Neuronal stem cell (in vitro differentiated cells): ENCODE results near the gene MX2.

Experiments used
- DNase-seq: peaks from one replicate; pipeline ENCODE4 v3.0.0-alpha.2; 2013; ENCODE audit warnings: low spot score
- H2AFZ ChIP-seq: one replicate; pipeline ENCODE4 v1.6.1; 2013; ENCODE audit warnings: mild to moderate bottlenecking, low read length, inconsistent platforms
- H2AK5ac ChIP-seq: 2 replicates; pipeline ENCODE4 v1.6.1; 2013; ENCODE audit warnings: low read depth, mild to moderate bottlenecking, inconsistent platforms, low read length, moderate library complexity, mixed read lengths
- H2BK120ac ChIP-seq: 2 replicates; pipeline ENCODE4 v1.6.1; 2013; ENCODE audit warnings: low read depth, mild to moderate bottlenecking, inconsistent platforms, low read length, moderate library complexity, mixed read lengths
- H2BK12ac ChIP-seq: one replicate; pipeline ENCODE4 v1.6.1; 2013; ENCODE audit warnings: low read length, inconsistent platforms
- H2BK15ac ChIP-seq: 2 replicates; pipeline ENCODE4 v1.6.1; 2013; ENCODE audit warnings: mild to moderate bottlenecking, low read length, inconsistent platforms, mixed read lengths
- H2BK5ac ChIP-seq: one replicate; pipeline ENCODE4 v1.6.1; 2013; ENCODE audit warnings: inconsistent platforms, mild to moderate bottlenecking, low read length, moderate library complexity
- H3K14ac ChIP-seq: one replicate; pipeline ENCODE4 v1.6.1; 2013; ENCODE audit warnings: low read length, inconsistent platforms
- H3K18ac ChIP-seq: 2 replicates; pipeline ENCODE4 v1.6.1; 2013; ENCODE audit warnings: low read length, inconsistent platforms
- H3K23ac ChIP-seq: 2 replicates; pipeline ENCODE4 v1.6.1; 2013; ENCODE audit warnings: low read depth, mild to moderate bottlenecking, mixed read lengths, low read length, inconsistent platforms; ENCODE audit not compliant: poor library complexity
- H3K27ac ChIP-seq: replicated peaks from 3 replicates; pipeline ENCODE4 v1.5.1; 2013; ENCODE audit warnings: low read length, inconsistent platforms
- H3K27me3 ChIP-seq, 3 experiments: 2 replicates each; pipeline ENCODE4 v1.6.1; 2013; ENCODE audit warnings: low read length in 3 of 3, mild to moderate bottlenecking in 2 of 3, inconsistent platforms in 1 of 3, low read depth in 1 of 3, mixed read lengths in 1 of 3, moderate library complexity in 1 of 3; ENCODE audit not compliant: control insufficient read depth in 3 of 3, insufficient read depth in 3 of 3
- H3K36me3 ChIP-seq, 2 donors: replicated peaks in 1 of 2; 2 replicates each; pipeline ENCODE4 v1.6.1; 2013; ENCODE audit warnings: low read length in 2 of 2; ENCODE audit not compliant: control insufficient read depth in 2 of 2, insufficient read depth in 2 of 2
- H3K4ac ChIP-seq: 2 replicates; pipeline ENCODE4 v1.6.1; 2013; ENCODE audit warnings: inconsistent platforms, mild to moderate bottlenecking, low read length, moderate library complexity
- H3K4me1 ChIP-seq, 2 donors: 1 replicate in 1 of 2; 2 replicates in 1 of 2; pipeline ENCODE4 v1.6.1; 2013; ENCODE audit warnings: low read length in 2 of 2, low read depth in 1 of 2; ENCODE audit not compliant: control insufficient read depth in 2 of 2, insufficient read depth in 1 of 2
- H3K4me2 ChIP-seq: one replicate; pipeline ENCODE4 v1.6.1; 2013; ENCODE audit warnings: mild to moderate bottlenecking, low read length, inconsistent platforms; ENCODE audit not compliant: insufficient read depth, poor library complexity, severe bottlenecking
- H3K4me3 ChIP-seq, 2 donors: 2 replicates each; pipeline ENCODE4 v1.5.1; 2013; ENCODE audit warnings: low read length in 2 of 2, mild to moderate bottlenecking in 2 of 2, inconsistent platforms in 1 of 2, moderate library complexity in 1 of 2
- H3K79me1 ChIP-seq: one replicate; pipeline ENCODE4 v1.6.1; 2013; ENCODE audit warnings: low read depth, mild to moderate bottlenecking, inconsistent platforms, low read length, moderate library complexity
- H3K9ac ChIP-seq: one replicate; pipeline ENCODE4 v1.6.1; 2013; ENCODE audit warnings: mild to moderate bottlenecking, low read depth, low read length, inconsistent platforms; ENCODE audit not compliant: poor library complexity
- H3K9me3 ChIP-seq, 2 donors: replicated peaks in 1 of 2; 2 replicates each; pipeline versions ENCODE3 to v1.6.1; 2013; ENCODE audit warnings: low read length in 2 of 2, mild to moderate bottlenecking in 2 of 2, inconsistent platforms in 1 of 2, low read depth in 1 of 2, mixed read lengths in 1 of 2, moderate library complexity in 1 of 2; ENCODE audit not compliant: control insufficient read depth in 2 of 2, insufficient read depth in 1 of 2
- H4K8ac ChIP-seq: one replicate; pipeline ENCODE4 v1.6.1; 2013; ENCODE audit warnings: low read depth, mild to moderate bottlenecking, inconsistent platforms, low read length, moderate library complexity
- H4K91ac ChIP-seq: one replicate; pipeline ENCODE4 v1.6.1; 2013; ENCODE audit warnings: low read length, low read depth, mild to moderate bottlenecking, inconsistent platforms; ENCODE audit not compliant: poor library complexity
- WGBS, 2 donors: extraction: QIAGEN DNeasy Blood & Tissue Kit; methylation state at CpG; one replicate each; pipeline ENCODE4 v1.1.7; 2013; ENCODE audit warnings: missing lambda C conversion rate in 2 of 2, mixed read lengths in 1 of 2; ENCODE audit not compliant: insufficient read length in 2 of 2, insufficient replicate concordance in 1 of 2; ENCODE audit errors: extremely low coverage in 2 of 2; 5-methylcytosine and 5-hydroxymethylcytosine counted together

The MX2 gene

DNA sequence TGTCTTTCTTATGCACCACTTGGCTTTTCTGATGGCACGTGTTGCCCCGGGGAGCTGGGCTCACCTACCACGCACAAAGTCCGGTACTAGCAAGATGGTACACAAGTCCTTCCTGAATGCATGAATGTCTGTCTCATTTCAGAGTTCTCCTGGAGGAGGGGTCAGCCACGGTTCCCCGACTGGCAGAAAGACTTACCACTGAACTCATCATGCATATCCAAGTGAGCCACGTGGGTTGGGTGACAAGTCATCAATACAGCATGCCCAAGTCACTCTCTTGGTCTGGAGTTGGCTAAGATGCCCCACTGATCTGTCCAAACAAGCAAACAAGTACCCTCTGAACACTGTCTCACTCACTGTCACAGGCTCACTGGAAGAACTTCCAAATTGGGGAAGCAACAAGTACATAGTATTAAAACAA is 35.7 kb downstream of the MX2 start:
- Histone ChIP-seq H3K9me3 (peaks cover 0 to 3% of the 10 kb centered on the region in 2 donors), H3K4ac (no peak overlapping the region), H2BK12ac (no peak overlapping the region), H3K9ac (no peak overlapping the region), H2AK5ac (no peak overlapping the region), H2AFZ (no peak overlapping the region), H2BK15ac (no peak overlapping the region), H4K8ac (no peak overlapping the region), H3K27me3 (no peaks in the 10 kb centered on the region), H3K4me1 (no peaks in the 10 kb centered on the region), H3K18ac (peak overlapping the region; percentile 39), H3K14ac (no peak overlapping the region), H2BK120ac (no peak overlapping the region), H2BK5ac (no peak overlapping the region), H3K23ac (no peak overlapping the region), H3K4me2 (no peak overlapping the region), H3K27ac (no peak overlapping the region), H3K36me3 (no peaks in the 10 kb centered on the region), H4K91ac (no peak overlapping the region), H3K79me1 (peaks cover 4% of the 10 kb centered on the region), H3K4me3 (no peak overlapping the region)
- no peak for DNase-seq
- WGBS, 2 donors, result no CpG with 5 or more reads among the region's 7 CpGs

DNA sequence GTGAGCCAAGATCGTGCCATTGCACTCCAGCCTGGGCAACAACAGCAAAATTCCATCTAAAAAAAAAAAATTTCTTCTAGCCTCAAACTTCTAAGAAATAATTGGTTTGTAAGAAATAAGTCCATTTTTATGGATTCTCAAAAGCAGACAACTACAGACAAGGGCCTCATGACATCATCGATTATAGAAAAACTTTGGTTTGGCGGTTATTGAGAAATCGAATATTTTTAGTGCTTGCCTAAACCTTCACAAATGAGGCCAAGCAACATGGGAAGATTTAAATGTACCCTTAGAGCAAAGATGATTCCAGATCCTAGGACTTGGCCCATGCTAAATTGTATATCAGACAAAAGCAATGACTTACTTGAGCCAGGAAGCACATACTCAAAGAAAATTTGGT is 36.4 kb downstream of the MX2 start:
- Histone ChIP-seq H3K79me1 (peaks cover 4% of the 10 kb centered on the region), H3K4me3 (no peak overlapping the region), H4K91ac (no peak overlapping the region), H2BK15ac (no peak overlapping the region), H3K36me3 (no peaks in the 10 kb centered on the region), H4K8ac (no peak overlapping the region), H3K4me1 (no peaks in the 10 kb centered on the region), H3K9me3 (peaks cover 0 to 2% of the 10 kb centered on the region in 2 donors), H3K27ac (no peak overlapping the region), H2AK5ac (no peak overlapping the region), H3K14ac (no peak overlapping the region), H3K9ac (no peak overlapping the region), H3K18ac (no peak overlapping the region), H2BK120ac (no peak overlapping the region), H2AFZ (no peak overlapping the region), H3K4me2 (no peak overlapping the region), H3K27me3 (no peaks in the 10 kb centered on the region), H3K23ac (no peak overlapping the region), H2BK5ac (no peak overlapping the region), H3K4ac (no peak overlapping the region), H2BK12ac (no peak overlapping the region)
- DNase-seq, result no peak
- WGBS, 2 donors, result no CpG with 5 or more reads among the region's 4 CpGs

GRCh38 chr21:41398831-41399230 is 37.0 kb downstream of the MX2 start:
- Histone ChIP-seq H3K4ac (no peak overlapping the region), H3K14ac (no peak overlapping the region), H3K23ac (no peak overlapping the region), H3K27me3 (no peaks in the 10 kb centered on the region), H2AK5ac (no peak overlapping the region), H2BK120ac (no peak overlapping the region), H2BK15ac (no peak overlapping the region), H3K27ac (no peak overlapping the region), H3K79me1 (peaks cover 4% of the 10 kb centered on the region), H4K8ac (no peak overlapping the region), H3K9me3 (peaks cover 0 to 2% of the 10 kb centered on the region in 2 donors), H3K4me1 (no peaks in the 10 kb centered on the region), H2BK12ac (no peak overlapping the region), H4K91ac (no peak overlapping the region), H3K4me3 (no peak overlapping the region), H3K4me2 (no peak overlapping the region), H3K9ac (no peak overlapping the region), H2AFZ (no peak overlapping the region), H2BK5ac (no peak overlapping the region), H3K36me3 (no peaks in the 10 kb centered on the region), H3K18ac (no peak overlapping the region)
- no peak for DNase-seq
- no CpG with 5 or more reads among the region's 16 CpGs for WGBS, 2 donors

- no peak overlapping the region for H3K9ac ChIP-seq
- H3K4ac ChIP-seq, result no peak overlapping the region
- H4K91ac ChIP-seq, result no peak overlapping the region
- H3K4me3 ChIP-seq, result no peak overlapping the region
- no peak overlapping the region for H2BK5ac ChIP-seq
- H3K4me1 ChIP-seq, result no peaks in the 10 kb centered on the region
- no peak overlapping the region for H4K8ac ChIP-seq
- no CpG with 5 or more reads among the region's 7 CpGs for WGBS, 2 donors
- H3K23ac ChIP-seq, result peak overlapping the region; percentile 37
- H3K79me1 ChIP-seq, result peaks cover 4% of the 10 kb centered on the region
- no peaks in the 10 kb centered on the region for H3K9me3 ChIP-seq
- no peak overlapping the region for H3K27ac ChIP-seq
- no peak overlapping the region for H2AK5ac ChIP-seq
- H3K27me3 ChIP-seq, result no peaks in the 10 kb centered on the region
- DNase-seq, result no peak
- no peak overlapping the region for H2AFZ ChIP-seq
- no peak overlapping the region for H2BK120ac ChIP-seq
- H3K36me3 ChIP-seq, result no peaks in the 10 kb centered on the region
- peak overlapping the region; percentile 13 for H3K18ac ChIP-seq
- no peak overlapping the region for H2BK12ac ChIP-seq
- no peak overlapping the region for H3K14ac ChIP-seq
- no peak overlapping the region for H2BK15ac ChIP-seq
- no peak overlapping the region for H3K4me2 ChIP-seq
These were observed 37.5 kb downstream of the MX2 start for GRCh38 chr21:41399246-41399800.
